ENCODE results near the gene EDAR. TPM values are rescaled to one million over a fixed set of nuclear protein-coding genes. Genes with fewer than 3 reads are reported as not detected.
A peak's percentile ranks its signal among the peaks of the same experiment; 100 is the strongest.

Gene EDAR
- polyA plus RNA-seq, 2 of the 4 experiments (the other 2 are of a cell fraction): 0.05 to 0.26 TPM

DNA sequence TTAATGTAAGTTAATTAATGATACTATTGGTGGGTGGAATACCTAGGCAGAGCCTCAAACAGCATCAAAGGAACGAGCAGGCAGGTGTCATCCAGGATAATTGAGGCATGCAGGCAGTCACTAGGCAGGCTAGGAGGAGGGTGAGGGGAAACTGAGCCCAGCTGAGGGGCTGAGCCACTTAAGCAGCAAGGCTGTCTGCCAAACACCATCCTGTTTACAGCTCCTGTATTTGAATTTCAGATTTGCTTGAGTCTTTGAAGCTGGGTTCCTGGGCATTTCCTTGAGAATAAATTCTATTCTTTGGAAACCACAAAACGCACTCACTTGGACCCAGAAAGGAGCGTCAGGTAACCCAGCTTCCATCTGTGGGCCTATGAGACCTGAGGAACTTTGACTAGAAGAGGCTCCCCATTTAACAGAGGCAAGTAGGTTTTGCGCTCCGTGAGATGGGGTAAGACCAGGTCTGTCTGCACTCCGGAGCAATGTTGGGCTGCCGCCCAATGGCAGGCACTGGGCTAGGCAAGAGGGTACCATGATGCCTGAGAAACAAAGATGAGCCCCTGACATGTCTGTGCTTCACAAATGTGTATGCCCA is 2.0 kb downstream of the EDAR start:
- Histone ChIP-seq H3K4me2 (no peak overlapping the region), H3K4me1 (peaks cover 22% of the 10 kb centered on the region), H3K4me3 (no peak overlapping the region), H3K27ac (no peak overlapping the region), H3K9me3 (no peaks in the 10 kb centered on the region)
- POLR2A ChIA-PET: interaction anchor here (0.6 kb wide), 1 partner anchor 54 kb away, joined by 4 read pairs; no protein-coding TSS in a partner anchor
- ATAC-seq (no peak), FAIRE-seq (no peak), DNase-seq (ENCODE audit: low read depth in 1 of 2, low spot score in 1 of 2) (no peak)
- CTCF ChIA-PET: interaction anchor here (0.6 to 4.4 kb wide), 6 partner anchors 12 to 130 kb away, joined by 3 to 46 read pairs (median 4); no protein-coding TSS in a partner anchor
- no peak for TF ChIP-seq MYC (IDR thresholded peaks at IDR 0.05; ENCODE audit: borderline replicate concordance, low read length)
- 86% methylated on average over 7 of the region's 7 CpGs for WGBS (ENCODE audit: missing lambda C conversion rate)

GRCh38 chr2:108983610-108984009 is 5.4 kb downstream of the EDAR start:
- ChIA-PET POLR2A (no interaction called here), CTCF (no interaction called here)
- ATAC-seq (no peak), FAIRE-seq (no peak), DNase-seq (ENCODE audit: low read depth in 1 of 2, low spot score in 1 of 2) (no peak)
- no peak for TF ChIP-seq PBX3 (IDR thresholded peaks at IDR 0.05)
- TF ChIP-seq CBX8 (IDR thresholded peaks at IDR 0.05): no peak
- no peak for TF ChIP-seq HEYL (CRISPR knock-in tag; IDR thresholded peaks at IDR 0.05)
- TF ChIP-seq USF2 (IDR thresholded peaks at IDR 0.05): no peak
- TF ChIP-seq KDM1A (IDR thresholded peaks at IDR 0.05; ENCODE audit: low read depth): no peak
- TF ChIP-seq, protein P1, sequence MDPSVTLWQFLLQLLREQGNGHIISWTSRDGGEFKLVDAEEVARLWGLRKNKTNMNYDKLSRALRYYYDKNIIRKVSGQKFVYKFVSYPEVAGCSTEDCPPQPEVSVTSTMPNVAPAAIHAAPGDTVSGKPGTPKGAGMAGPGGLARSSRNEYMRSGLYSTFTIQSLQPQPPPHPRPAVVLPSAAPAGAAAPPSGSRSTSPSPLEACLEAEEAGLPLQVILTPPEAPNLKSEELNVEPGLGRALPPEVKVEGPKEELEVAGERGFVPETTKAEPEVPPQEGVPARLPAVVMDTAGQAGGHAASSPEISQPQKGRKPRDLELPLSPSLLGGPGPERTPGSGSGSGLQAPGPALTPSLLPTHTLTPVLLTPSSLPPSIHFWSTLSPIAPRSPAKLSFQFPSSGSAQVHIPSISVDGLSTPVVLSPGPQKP (IDR thresholded peaks at IDR 0.05; ENCODE audit: low read depth, low read length): no peak
- TF ChIP-seq, protein P2, sequence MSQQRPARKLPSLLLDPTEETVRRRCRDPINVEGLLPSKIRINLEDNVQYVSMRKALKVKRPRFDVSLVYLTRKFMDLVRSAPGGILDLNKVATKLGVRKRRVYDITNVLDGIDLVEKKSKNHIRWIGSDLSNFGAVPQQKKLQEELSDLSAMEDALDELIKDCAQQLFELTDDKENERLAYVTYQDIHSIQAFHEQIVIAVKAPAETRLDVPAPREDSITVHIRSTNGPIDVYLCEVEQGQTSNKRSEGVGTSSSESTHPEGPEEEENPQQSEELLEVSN (IDR thresholded peaks at IDR 0.05; ENCODE audit: borderline replicate concordance, low read depth): no peak
- no peak for TF ChIP-seq NR3C1 (IDR thresholded peaks at IDR 0.05)
- TF ChIP-seq JUNB (IDR thresholded peaks at IDR 0.05): no peak
- TF ChIP-seq ZNF302 (CRISPR knock-in tag; IDR thresholded peaks at IDR 0.05): no peak
- TF ChIP-seq ESRRA (IDR thresholded peaks at IDR 0.05; ENCODE audit: borderline replicate concordance, low read length): no peak
- no peak for TF ChIP-seq RARB (CRISPR knock-in tag; IDR thresholded peaks at IDR 0.05)
- TF ChIP-seq POLR2AphosphoS2 (conservative IDR thresholded peaks at IDR 0.05; ENCODE audit: low read length): no peak
- TF ChIP-seq KDM5A (IDR thresholded peaks at IDR 0.05): no peak
- no peak for TF ChIP-seq NFE2L2 (conservative IDR thresholded peaks at IDR 0.05; ENCODE audit: low read length)
- TF ChIP-seq RNF2 (IDR thresholded peaks at IDR 0.05; ENCODE audit: borderline replicate concordance, low read depth): no peak
- WGBS (ENCODE audit: missing lambda C conversion rate): 75% methylated on average over 13 of the region's 13 CpGs
- Histone ChIP-seq H3K4me1 (peaks cover 33% of the 10 kb centered on the region), H3K4me3 (no peak overlapping the region), H3K27ac (no peak overlapping the region; a peak in 1 of 6 replicates), H3K9me3 (no peaks in the 10 kb centered on the region), H3K4me2 (no peak overlapping the region)

DNA sequence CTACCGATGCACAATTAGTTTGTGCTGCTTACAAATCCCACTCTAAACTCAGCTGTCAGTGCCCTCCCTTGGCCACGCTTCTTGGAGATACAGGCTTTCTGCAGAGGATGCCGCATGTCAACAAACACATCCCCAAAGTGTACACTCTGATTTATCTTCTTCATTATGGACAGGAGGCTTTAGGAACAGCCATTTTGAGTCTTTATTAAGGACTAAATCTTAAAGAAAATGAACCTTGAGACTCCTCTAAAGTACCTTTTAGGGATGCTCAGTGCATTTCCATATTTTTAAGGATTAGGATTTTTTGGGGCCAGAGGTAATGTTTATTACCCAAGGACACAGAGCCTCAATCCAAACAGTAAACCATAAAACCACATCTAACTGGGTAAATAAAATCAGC is 6.0 kb downstream of the EDAR start:
- Histone ChIP-seq H3K4me1 (peaks cover 37% of the 10 kb centered on the region), H3K27ac (no peak overlapping the region; a peak in 1 of 6 replicates), H3K4me2 (peak overlapping the region; percentile 58; the same call in 2 of the 3 replicates), H3K4me3 (no peak overlapping the region), H3K9me3 (no peaks in the 10 kb centered on the region)
- TF ChIP-seq ZFP36 (IDR thresholded peaks at IDR 0.05; ENCODE audit: borderline replicate concordance, partially characterized antibody) (no peak), HMGXB4 (CRISPR knock-in tag; IDR thresholded peaks at IDR 0.05; ENCODE audit: borderline replicate concordance) (no peak), HOXB13 (CRISPR knock-in tag; IDR thresholded peaks at IDR 0.05; ENCODE audit: low read depth) (no peak), MAZ (IDR thresholded peaks at IDR 0.05; ENCODE audit: borderline replicate concordance, low read depth, low read length) (no peak), CBX2 (IDR thresholded peaks at IDR 0.05; ENCODE audit: borderline replicate concordance, low read depth) (no peak), KDM5A (IDR thresholded peaks at IDR 0.05) (no peak), TP53 (CRISPR knock-in tag; IDR thresholded peaks at IDR 0.05) (no peak), MYC (IDR thresholded peaks at IDR 0.05; ENCODE audit: borderline replicate concordance, low read length) (no peak)
- no peak for DNase-seq (ENCODE audit: low read depth in 1 of 2, low spot score in 1 of 2)
- FAIRE-seq: no peak
- ChIA-PET POLR2A (no interaction called here), CTCF (interaction anchor here (0.6 to 0.9 kb wide), 2 partner anchors 10 to 18 kb away, joined by 3 read pairs; no protein-coding TSS in a partner anchor)
- ATAC-seq: no peak
- WGBS (ENCODE audit: missing lambda C conversion rate): 75% methylated on average over 3 of the region's 3 CpGs
